IMR-90 (cell line): ENCODE measurements around the gene LYPD8. TPM values are rescaled to one million over a fixed set of nuclear protein-coding genes. Genes with fewer than 3 reads are reported as not detected.

ENCODE experiments used
- ATAC-seq: fragments of 200-7000 bp; cut with Tn5 transposase; 2 replicates; pipeline ENCODE4 v1.9.1; 2020; ENCODE audit warnings: low read depth, mild to moderate bottlenecking, moderate library complexity
- BruUV-seq: library from RNA; stranded (reverse); fragments of 400-500 nt; replicated peaks from 2 replicates; lab custom pipeline; 2021; lab: Mats Ljungman, UMichigan
- CTCF ChIA-PET: fragments of 300-600 bp; formaldehyde crosslinking; extraction: SDS; loops from one replicate; lab custom pipeline; 2021; ENCODE audit warnings: antibody characterized with exemption; lab: Yijun Ruan, JAX
- POLR2A ChIA-PET: fragments of 300-600 bp; sonication (Branson Sonifier 250); formaldehyde crosslinking; loops from one replicate; lab custom pipeline; 2022; ENCODE audit warnings: antibody characterized with exemption; ENCODE audit not compliant: unreplicated experiment; lab: Charles Lee
- DNase-seq: peaks from one replicate; pipeline ENCODE4 v3.0.0; 2013
- H2AFZ ChIP-seq: replicated peaks from 2 replicates; pipeline ENCODE3; 2013; ENCODE audit warnings: low read length, mild to moderate bottlenecking; ENCODE audit not compliant: poor library complexity
- H2AK5ac ChIP-seq: 2 replicates; pipeline ENCODE4 v1.6.1; 2013; ENCODE audit warnings: low read depth, low read length, inconsistent platforms
- H2AK9ac ChIP-seq: replicated peaks from 2 replicates; pipeline ENCODE3; 2013; ENCODE audit warnings: mild to moderate bottlenecking, low read depth, low read length, moderate library complexity; ENCODE audit not compliant: poor library complexity
- H2BK120ac ChIP-seq: 2 replicates; pipeline ENCODE4 v1.6.1; 2013; ENCODE audit warnings: low read depth, low read length, inconsistent platforms
- H2BK15ac ChIP-seq: 3 replicates; pipeline ENCODE4 v1.6.1; 2013; ENCODE audit warnings: low read depth, low read length, inconsistent platforms
- H2BK20ac ChIP-seq: 2 replicates; pipeline ENCODE4 v1.6.1; 2013; ENCODE audit warnings: low read depth, mild to moderate bottlenecking, inconsistent platforms, low read length, moderate library complexity
- H2BK5ac ChIP-seq: 2 replicates; pipeline ENCODE4 v1.6.1; 2013; ENCODE audit warnings: mild to moderate bottlenecking, low read depth, low read length, inconsistent platforms; ENCODE audit not compliant: poor library complexity, severe bottlenecking
- H3K14ac ChIP-seq: replicated peaks from 2 replicates; pipeline ENCODE4 v1.6.1; 2013; ENCODE audit warnings: low read depth, low read length, inconsistent platforms
- H3K18ac ChIP-seq: 2 replicates; pipeline ENCODE4 v1.6.1; 2013; ENCODE audit warnings: low read depth, low read length, control low read depth
- H3K23ac ChIP-seq: 2 replicates; pipeline ENCODE4 v1.6.1; 2013; ENCODE audit warnings: low read depth, low read length, inconsistent platforms
- H3K27ac ChIP-seq: 2 replicates; pipeline ENCODE4 v1.5.1; 2013; ENCODE audit warnings: mild to moderate bottlenecking, control low read depth, low read length; ENCODE audit not compliant: insufficient read depth
- H3K27me3 ChIP-seq: 2 replicates; pipeline ENCODE4 v1.6.1; 2013; ENCODE audit warnings: low read length; ENCODE audit not compliant: control insufficient read depth, insufficient read depth
- H3K36me3 ChIP-seq: 2 replicates; pipeline ENCODE4 v1.6.1; 2013; ENCODE audit warnings: low read length, mixed read lengths; ENCODE audit not compliant: control insufficient read depth, insufficient read depth
- H3K4ac ChIP-seq: 2 replicates; pipeline ENCODE4 v1.6.1; 2013; ENCODE audit warnings: low read depth, low read length, inconsistent platforms
- H3K4me1 ChIP-seq: 2 replicates; pipeline ENCODE4 v1.6.1; 2013; ENCODE audit warnings: low read length, mixed read lengths; ENCODE audit not compliant: control insufficient read depth, insufficient read depth
- H3K4me2 ChIP-seq: 2 replicates; pipeline ENCODE4 v1.6.1; 2013; ENCODE audit warnings: low read depth, mild to moderate bottlenecking, control low read depth, low read length, moderate library complexity
- H3K4me3 ChIP-seq: 2 replicates; pipeline ENCODE4 v1.5.1; 2013; ENCODE audit warnings: low read depth, mild to moderate bottlenecking, control low read depth, low read length, moderate library complexity; ENCODE audit not compliant: insufficient read depth
- H3K56ac ChIP-seq: 2 replicates; pipeline ENCODE4 v1.6.1; 2013; ENCODE audit warnings: low read length, inconsistent platforms; ENCODE audit not compliant: insufficient read depth; ENCODE audit errors: extremely low read depth
- H3K79me1 ChIP-seq, 2 experiments: 2 replicates each; pipeline ENCODE4 v1.6.1; 2013; ENCODE audit warnings: low read length in 2 of 2, inconsistent platforms in 1 of 2, low read depth in 1 of 2
- H3K9ac ChIP-seq: 2 replicates; pipeline ENCODE4 v1.6.1; 2013; ENCODE audit warnings: low read depth, low read length, control low read depth
- H3K9me1 ChIP-seq: 2 replicates; pipeline ENCODE4 v1.6.1; 2013; ENCODE audit warnings: low read length, inconsistent platforms; ENCODE audit not compliant: insufficient read depth
- H3K9me3 ChIP-seq: 2 replicates; pipeline ENCODE4 v1.6.1; 2013; ENCODE audit warnings: low read length; ENCODE audit not compliant: control insufficient read depth, insufficient read depth
- H4K20me1 ChIP-seq: 2 replicates; pipeline ENCODE4 v1.6.1; 2013; ENCODE audit warnings: low read length, inconsistent platforms; ENCODE audit not compliant: insufficient read depth
- H4K5ac ChIP-seq: 2 replicates; pipeline ENCODE4 v1.6.1; 2013; ENCODE audit warnings: mild to moderate bottlenecking, low read depth, low read length, control low read depth
- H4K8ac ChIP-seq, 2 experiments: 2 replicates each; pipeline ENCODE4 v1.6.1; 2013; ENCODE audit warnings: low read depth in 2 of 2, low read length in 2 of 2, control low read depth in 1 of 2, inconsistent platforms in 1 of 2
- H4K91ac ChIP-seq: 2 replicates; pipeline ENCODE4 v1.6.1; 2013; ENCODE audit warnings: low read depth, low read length, inconsistent platforms; ENCODE audit not compliant: insufficient read depth
- CEBPB ChIP-seq: IDR thresholded peaks from 2 replicates; pipeline ENCODE4 v1.6.1; 2012; ENCODE audit warnings: low read depth, low read length, improper control_type of control experiment
- CHD1 ChIP-seq: IDR thresholded peaks from 2 replicates; pipeline ENCODE4 v1.6.1; 2012; ENCODE audit warnings: low read depth, low read length, improper control_type of control experiment
- POLR2A ChIP-seq: IDR thresholded peaks from 2 replicates; pipeline ENCODE4 v1.6.1; 2012; ENCODE audit warnings: mild to moderate bottlenecking, low read depth, low read length
- WGBS, 2 experiments: methylation state at CpG; one replicate each; pipeline versions ENCODE4 v1.1.5 to v1.1.7; 2013; ENCODE audit warnings: missing lambda C conversion rate in 2 of 2; ENCODE audit not compliant: insufficient read length in 1 of 2; ENCODE audit errors: extremely low coverage in 2 of 2; 5-methylcytosine and 5-hydroxymethylcytosine counted together
- dilution Hi-C: fragments of 300-500 bp; cut with HindIII; formaldehyde crosslinking; loops from one replicate; pipeline ENCODE4 v1.14.3; 2018; ENCODE audit warnings: low sequenced_read_pairs; ENCODE audit not compliant: unreplicated experiment
- in situ Hi-C: fragments of 300-500 bp; cut with MboI; formaldehyde crosslinking; loops from 3 replicates; pipeline ENCODE4 v1.14.3; 2019; ENCODE audit warnings: low sequenced_read_pairs, inconsistent platforms, mixed read lengths
- intact Hi-C: fragments of 100-400 bp; cut with micrococcal nuclease; formaldehyde crosslinking; loops from 2 replicates; pipeline ENCODE4 v1.10.0; 2022
- polyA plus RNA-seq, 3 experiments: library from polyadenylated mRNA; depleted of rRNA; stranded (reverse); fragments of >200 nt; gene quantifications; 2 replicates each; pipeline ENCODE4 v1.2.3, GENCODE V29; 2012; ENCODE audit warnings: low replicate concordance in 1 of 3
- total RNA-seq: library from RNA; depleted of rRNA; stranded (reverse); fragments of >200 nt; gene quantifications from 2 replicates; pipeline ENCODE4 v1.2.3, GENCODE V29; 2012

The LYPD8 gene
- total and polyA plus RNA-seq, 2 of the 4 experiments (the other 2 are of a cell fraction) = not detected

GRCh38 chr1:248800459-248800858, 44.9 kb upstream of the LYPD8 start:
- Histone ChIP-seq H3K9me3 (no peaks in the 10 kb centered on the region; the same call in 1 of the 2 replicates), H2BK120ac (no peak overlapping the region), H3K27me3 (no peaks in the 10 kb centered on the region; the same call in 1 of the 2 replicates), H3K4me3 (no peak overlapping the region), H2AK9ac (no peak overlapping the region), H3K79me1 (no peaks in the 10 kb centered on the region), H3K18ac (no peak overlapping the region), H3K4me1 (no peaks in the 10 kb centered on the region), H4K91ac (no peak overlapping the region), H3K4me2 (no peak overlapping the region), H2AFZ (no peak overlapping the region), H4K8ac (no peak overlapping the region), H3K14ac (no peak overlapping the region), H4K20me1 (no peaks in the 10 kb centered on the region), H2BK15ac (no peak overlapping the region), H3K4ac (no peak overlapping the region), H3K9ac (no peak overlapping the region), H2BK20ac (no peak overlapping the region), H3K56ac (no peak overlapping the region), H2AK5ac (no peak overlapping the region), H3K36me3 (no peaks in the 10 kb centered on the region), H4K5ac (no peak overlapping the region), H3K23ac (no peak overlapping the region), H3K27ac (no peak overlapping the region), H3K9me1 (no peaks in the 10 kb centered on the region), H2BK5ac (no peak overlapping the region)
- CTCF ChIA-PET = no interaction called here
- POLR2A ChIA-PET = no interaction called here
- dilution Hi-C loops = no loop called here
- no peak for ATAC-seq
- intact Hi-C loops = no loop called here
- TF ChIP-seq CHD1 (no peak), CEBPB (no peak), POLR2A (no peak)
- in situ Hi-C loops = no loop called here
- no CpG with 5 or more reads among the region's 3 CpGs for WGBS, 2 experiments
- no TSS peak for BruUV-seq
- DNase-seq = no peak
